Endometrium (tissue), 2 donors: ENCODE measurements around the gene CDK5R2.

Experiments used
- FAIRE-seq: peaks from 2 replicates; lab custom pipeline; 2012; peaks lifted over from hg19 to GRCh38; lab: Jason Lieb, UNC
- donor health status: control.
- donor health status: control.

The CDK5R2 gene

GRCh38 chr2:219003979-219004378, 44.5 kb downstream of the CDK5R2 start:
- FAIRE-seq = no peak

GRCh38 chr2:219009294-219009693, 49.8 kb downstream of the CDK5R2 start:
- FAIRE-seq = no peak

- no peak for FAIRE-seq
Observed at GRCh38 chr2:219010162-219010756, 50.8 kb downstream of the CDK5R2 start.

DNA sequence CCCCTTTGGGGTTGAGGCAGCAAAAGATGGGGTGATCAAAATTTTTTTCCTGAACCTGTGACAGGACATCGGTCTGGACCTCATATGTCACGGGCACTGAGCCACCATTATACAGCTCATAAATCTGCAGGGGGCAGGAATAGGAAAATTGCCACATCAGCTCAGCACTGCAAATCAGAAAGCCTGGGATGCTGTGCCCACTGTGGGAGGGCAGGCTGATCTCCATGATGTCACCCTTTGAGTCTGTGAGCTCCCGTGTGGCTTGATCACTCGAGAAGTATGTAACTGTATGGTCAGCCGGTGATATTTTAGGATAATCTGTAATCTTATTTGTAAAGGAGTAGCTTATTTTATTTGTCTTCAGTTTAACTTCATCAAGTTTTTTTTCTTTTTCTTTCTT, 51.4 kb downstream of the CDK5R2 start:
- no peak for FAIRE-seq
